ENCODE measurements around the gene KDM5A.
"Not testable (repeated sequence)": the region's sequence is repeated elsewhere in the genome, so short reads cannot be mapped to it uniquely, and the experiment has no call there.

Gene KDM5A

DNA sequence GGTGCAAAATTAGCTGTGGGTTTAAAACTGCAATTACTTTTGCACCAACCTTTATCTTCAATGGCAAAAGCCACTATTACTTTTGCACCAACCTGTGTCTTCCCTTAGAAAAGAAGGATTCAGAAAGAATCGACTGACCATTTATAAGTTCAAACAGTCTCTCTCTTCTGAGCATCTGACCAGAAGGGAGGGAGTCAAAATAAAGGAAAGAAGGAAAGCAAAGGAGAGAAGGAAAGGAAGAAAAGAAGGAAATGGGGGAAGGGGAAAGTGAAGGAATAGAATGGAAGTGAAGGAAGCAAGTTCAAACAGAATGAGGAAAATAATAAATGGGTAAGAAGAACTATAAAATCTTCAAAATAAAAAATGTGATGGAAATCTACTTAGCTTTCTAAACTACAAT, 57.8 kb downstream of the KDM5A start:
- DNase-seq, result no peak

GRCh38 chr12:325906-326305, 63.2 kb downstream of the KDM5A start:
- no peak for DNase-seq

- DNase-seq, result no peak
Measured at GRCh38 chr12:323507-323906, 65.6 kb downstream of the KDM5A start.

GRCh38 chr12:321606-322326, 67.4 kb downstream of the KDM5A start:
- no peak for DNase-seq

GRCh38 chr12:318759-319515, 70.2 kb downstream of the KDM5A start:
- DNase-seq, result no peak

- no peak for DNase-seq
Measured at GRCh38 chr12:308511-308910, 80.6 kb downstream of the KDM5A start.

GRCh38 chr12:307406-307805, 81.7 kb downstream of the KDM5A start:
- no peak for DNase-seq

- DNase-seq, result no peak
Measured at GRCh38 chr12:304805-305204, 84.3 kb downstream of the KDM5A start.

DNA sequence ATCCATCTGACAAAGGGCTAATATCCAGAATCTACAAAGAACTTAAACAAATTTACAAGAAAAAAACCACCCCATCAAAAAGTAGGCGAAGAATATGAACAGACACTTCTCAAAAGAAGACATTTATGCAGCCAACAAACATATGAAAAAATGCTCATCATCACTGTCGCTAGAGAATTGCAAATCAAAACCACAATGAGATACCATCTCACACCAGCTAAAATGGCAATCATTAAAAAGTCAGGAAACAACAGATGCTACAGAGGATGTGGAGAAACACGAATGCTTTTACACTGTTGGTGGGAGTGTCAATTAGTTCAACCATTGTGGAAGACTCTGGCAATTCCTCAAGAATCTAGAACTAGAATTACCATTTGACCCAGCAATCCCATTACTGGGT, 86.4 kb downstream of the KDM5A start:
- not testable (repeated sequence) for DNase-seq

GRCh38 chr12:300166-300565, 89.0 kb downstream of the KDM5A start:
- not testable (repeated sequence) for DNase-seq

GRCh38 chr12:299511-299910, 89.6 kb downstream of the KDM5A start:
- DNase-seq, result not testable (repeated sequence)

DNA sequence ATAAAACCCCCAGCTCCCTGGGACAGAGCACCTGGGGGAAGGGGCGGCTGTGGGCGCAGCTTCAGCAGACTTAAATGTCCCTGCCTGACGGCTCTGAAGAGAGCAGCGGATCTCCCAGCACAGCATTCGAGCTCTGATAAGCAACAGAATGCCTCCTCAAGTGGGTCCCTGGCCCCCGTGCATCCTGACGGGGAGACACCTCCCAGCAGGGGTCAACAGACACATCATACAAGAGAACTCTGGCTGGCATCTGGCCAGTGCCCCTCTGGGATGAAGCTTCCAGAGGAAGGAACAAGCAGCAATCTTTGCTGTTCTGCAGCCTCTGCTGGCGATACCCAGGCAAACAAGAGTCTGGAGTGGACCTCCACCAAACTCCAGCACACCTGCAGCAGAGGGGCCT, 91.1 kb downstream of the KDM5A start:
- not testable (repeated sequence) for DNase-seq

GRCh38 chr12:295132-295531, 94.0 kb downstream of the KDM5A start:
- no peak for DNase-seq

DNA sequence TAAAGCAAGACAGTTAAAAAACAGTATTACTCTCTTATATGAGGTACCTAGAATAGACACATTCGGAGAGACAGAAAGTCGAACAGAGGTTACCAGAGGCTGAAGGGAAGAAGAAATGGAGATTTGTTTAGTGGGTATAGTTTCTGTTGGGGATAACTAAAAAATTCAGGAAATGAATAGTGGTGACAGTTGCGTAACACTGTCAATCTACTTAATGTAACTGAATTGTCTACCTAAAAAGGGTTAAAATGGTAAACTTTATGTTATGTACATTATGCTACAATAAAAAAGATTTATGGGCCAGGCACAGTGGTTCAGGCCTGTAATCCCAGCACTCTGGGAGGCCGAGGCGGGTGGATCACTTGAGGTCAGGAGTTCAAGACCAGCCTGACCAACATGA, 95.9 kb downstream of the KDM5A start:
- no peak for DNase-seq

GRCh38 chr12:292186-292585, 96.9 kb downstream of the KDM5A start:
- no peak for DNase-seq

DNA sequence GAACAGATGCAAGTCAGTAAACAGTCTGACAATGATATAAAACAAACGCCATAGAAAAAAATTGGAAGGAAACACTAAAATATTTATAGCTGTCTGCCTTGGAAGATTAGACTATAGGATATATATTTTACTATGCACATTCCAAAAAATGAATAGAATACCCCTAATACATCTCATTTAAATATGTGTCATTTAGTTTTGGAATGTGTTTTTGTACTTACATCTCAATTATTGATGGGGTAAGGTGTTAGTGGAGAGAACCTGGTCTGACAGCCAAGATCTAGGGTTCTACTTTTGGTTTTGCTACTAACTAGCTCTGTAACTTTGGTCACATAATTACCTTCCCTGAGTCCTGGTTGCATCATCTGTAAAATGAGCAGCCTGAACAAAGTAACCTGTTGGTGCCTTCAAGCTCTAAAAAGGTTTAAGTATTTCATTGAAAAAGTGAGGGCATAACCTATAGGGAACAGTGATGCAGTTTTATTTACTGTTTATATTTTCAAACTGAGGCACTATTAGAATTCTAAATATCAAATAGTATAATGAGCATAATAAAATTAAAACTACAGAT, 97.9 kb downstream of the KDM5A start:
- DNase-seq, result no peak

DNA sequence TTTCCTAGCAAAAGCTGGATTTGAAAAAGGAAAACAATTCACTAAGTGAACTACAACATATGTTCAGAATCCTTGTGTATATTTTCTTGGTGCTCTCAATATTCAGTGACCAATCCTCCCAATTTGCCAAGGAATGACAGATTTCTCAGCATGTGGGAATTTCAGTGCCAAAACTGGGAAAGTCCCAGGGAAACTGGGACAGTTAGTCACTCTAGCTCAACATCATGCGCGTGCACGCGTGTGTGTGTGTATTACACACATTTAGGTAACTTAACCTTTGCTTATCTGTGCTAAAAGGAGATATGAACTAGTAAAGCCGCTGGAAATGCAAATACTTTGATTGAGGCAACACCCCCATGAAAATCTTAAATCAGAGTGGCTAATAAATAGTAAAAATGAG, 100.4 kb downstream of the KDM5A start:
- no peak for DNase-seq

DNA sequence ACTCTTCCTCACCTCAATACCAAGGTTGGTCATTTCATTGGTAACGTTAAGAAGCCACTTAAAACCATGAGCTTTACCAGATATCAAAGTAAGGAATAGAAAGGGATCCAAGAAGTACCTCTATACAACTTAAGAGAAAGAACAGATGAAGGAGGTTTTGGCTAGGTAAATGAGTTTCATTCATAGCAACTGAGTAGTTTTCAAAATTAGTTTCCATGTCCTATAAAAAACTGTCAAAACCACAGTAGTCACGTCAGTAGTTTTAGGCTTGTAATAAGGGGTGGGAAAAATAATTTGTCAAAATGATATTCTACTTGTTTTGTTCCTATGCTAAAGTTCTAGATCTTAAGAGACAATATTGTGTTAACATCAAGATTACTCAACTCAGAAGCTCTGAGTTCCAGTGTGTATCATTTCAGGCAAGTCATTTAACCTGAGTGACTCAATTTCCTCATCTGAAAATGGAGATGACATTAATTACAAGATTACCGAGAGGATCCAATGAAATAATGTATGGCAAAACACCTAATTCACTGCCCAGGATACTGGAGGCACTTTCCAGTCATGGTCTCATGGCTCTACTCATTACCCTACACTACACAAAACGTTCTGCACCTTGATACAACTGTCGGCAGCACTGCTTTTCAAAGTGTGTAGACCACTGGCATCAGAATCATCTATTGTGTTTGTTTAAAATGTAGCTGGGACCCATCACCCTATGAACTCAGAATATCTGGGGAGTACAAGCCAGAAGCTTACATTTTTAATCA, 102.4 kb downstream of the KDM5A start:
- DNase-seq, result no peak

DNA sequence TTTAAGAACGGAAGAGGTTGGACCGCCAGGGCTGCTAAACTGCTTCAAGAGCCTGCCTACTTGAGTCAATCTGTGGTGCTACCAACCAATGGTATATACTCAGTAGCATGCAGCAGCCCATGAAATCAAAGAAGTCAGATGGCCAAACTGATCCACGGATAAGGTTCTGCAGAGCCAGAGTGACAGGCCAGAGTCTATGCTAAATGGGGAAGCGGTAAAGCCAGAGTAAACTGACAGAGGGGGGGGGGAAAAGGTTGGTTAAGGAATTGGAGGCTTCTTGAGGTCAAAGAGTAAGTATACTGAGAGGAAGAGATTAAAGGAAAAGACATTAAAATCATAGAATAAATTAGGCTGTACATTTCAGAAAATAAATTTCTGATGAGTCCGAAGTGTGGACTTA, 111.1 kb downstream of the KDM5A start:
- no peak for DNase-seq

GRCh38 chr12:275812-276211, 113.3 kb downstream of the KDM5A start:
- no peak for DNase-seq

DNA sequence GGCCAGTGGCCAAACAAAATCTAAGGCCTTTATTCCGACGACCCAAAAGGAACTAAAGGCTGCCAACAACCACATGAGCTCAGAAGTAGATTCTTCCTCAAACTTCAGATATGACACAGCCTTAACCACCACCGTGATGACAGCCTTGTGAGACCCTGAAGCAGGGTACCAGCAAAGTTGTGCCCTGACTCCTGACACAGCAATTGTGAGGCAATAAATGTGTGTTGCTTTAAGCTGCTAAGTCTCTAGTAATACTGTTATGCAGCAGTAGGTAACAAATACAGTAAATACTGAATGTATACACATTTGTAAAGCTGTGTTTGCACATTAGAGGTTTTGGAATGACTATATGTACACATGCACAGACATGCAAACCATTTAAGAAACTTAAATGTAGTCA, 115.7 kb downstream of the KDM5A start:
- DNase-seq, result no peak

GRCh38 chr12:272942-273341, 116.2 kb downstream of the KDM5A start:
- no peak for DNase-seq

GRCh38 chr12:271161-271560, 118.0 kb downstream of the KDM5A start:
- DNase-seq, result no peak

DNA sequence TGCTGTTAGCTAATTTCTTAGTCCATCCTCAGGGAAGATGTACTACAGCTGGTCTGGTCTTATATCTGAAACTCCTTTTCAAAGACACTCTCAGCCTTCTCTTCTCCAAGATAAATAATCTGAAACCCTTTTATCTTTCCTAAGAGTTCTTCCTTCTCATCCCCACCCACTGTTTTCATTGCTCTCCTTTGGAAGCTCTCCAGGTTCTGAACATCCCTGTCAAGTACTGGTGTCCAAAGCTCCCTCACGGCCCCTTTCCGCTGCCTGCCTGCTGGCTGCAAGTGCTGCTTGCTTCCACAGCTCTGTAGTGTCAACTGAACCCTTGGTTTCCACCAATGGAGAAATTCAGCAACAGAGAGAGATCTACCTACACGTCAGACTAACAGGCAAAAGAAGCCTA, 119.9 kb downstream of the KDM5A start:
- no peak for DNase-seq

Measured in NCI-H2081 treated with DMSO at 0.1 percent for 48 hours (cell line).